Hepatocyte (in vitro differentiated cells): ENCODE results near the gene AP3S1. TPM values are rescaled to one million over a fixed set of nuclear protein-coding genes. Genes with fewer than 3 reads are reported as not detected.

ENCODE experiments used
- DNase-seq: peaks from one replicate; pipeline ENCODE4 v3.0.0-alpha.2; 2016; ENCODE audit warnings: low spot score
- H2AFZ ChIP-seq: fragments of 200-600 bp; sonication (generic); 2 replicates; pipeline ENCODE4 v1.6.0; 2016; ENCODE audit warnings: antibody characterized with exemption, mild to moderate bottlenecking
- H3K27ac ChIP-seq: fragments of 200-600 bp; sonication (generic); 2 replicates; pipeline ENCODE4 v1.5.1; 2016; ENCODE audit warnings: mild to moderate bottlenecking
- H3K27me3 ChIP-seq: fragments of 200-600 bp; sonication (generic); 2 replicates; pipeline ENCODE4 v1.6.1; 2016
- H3K36me3 ChIP-seq: fragments of 200-600 bp; sonication (generic); replicated peaks from 2 replicates; pipeline ENCODE4 v1.5.1; 2016; ENCODE audit warnings: low read depth; ENCODE audit not compliant: insufficient read depth
- H3K4me1 ChIP-seq: fragments of 200-600 bp; sonication (generic); 2 replicates; pipeline ENCODE4 v1.5.1; 2016; ENCODE audit warnings: mild to moderate bottlenecking, moderate library complexity; ENCODE audit not compliant: insufficient read depth
- H3K4me2 ChIP-seq: fragments of 200-600 bp; sonication (generic); 2 replicates; pipeline ENCODE4 v1.6.0; 2016
- H3K4me3 ChIP-seq: fragments of 200-600 bp; sonication (generic); 2 replicates; pipeline ENCODE4 v1.5.1; 2016; ENCODE audit warnings: mild to moderate bottlenecking
- H3K79me2 ChIP-seq: fragments of 200-600 bp; sonication (generic); 2 replicates; pipeline ENCODE4 v1.6.0; 2017; ENCODE audit warnings: mild to moderate bottlenecking
- H3K9me2 ChIP-seq: fragments of 200-600 bp; sonication (generic); replicated peaks from 2 replicates; pipeline ENCODE4 v1.6.0; 2017; ENCODE audit warnings: mild to moderate bottlenecking; ENCODE audit not compliant: insufficient read depth
- H3K9me3 ChIP-seq: fragments of 200-600 bp; sonication (generic); 2 replicates; pipeline ENCODE4 v1.5.1; 2016; ENCODE audit warnings: low read depth, mild to moderate bottlenecking
- H4K20me1 ChIP-seq: fragments of 200-600 bp; sonication (generic); 2 replicates; pipeline ENCODE4 v1.6.0; 2016; ENCODE audit warnings: mild to moderate bottlenecking; ENCODE audit not compliant: insufficient read depth, poor library complexity, severe bottlenecking
- EZH2 ChIP-seq: fragments of 200-600 bp; sonication (generic); IDR thresholded peaks from 2 replicates; pipeline ENCODE4 v1.6.1; 2016; ENCODE audit warnings: antibody characterized with exemption, mild to moderate bottlenecking, borderline replicate concordance
- EZH2phosphoT487 ChIP-seq: fragments of 200-600 bp; sonication (generic); IDR thresholded peaks from one replicate; pipeline ENCODE4 v1.6.1; 2018; ENCODE audit warnings: antibody characterized with exemption, mild to moderate bottlenecking, low read depth, moderate library complexity; ENCODE audit not compliant: unreplicated experiment, severe bottlenecking
- WGBS: methylation state at CpG from one replicate; pipeline ENCODE4 v1.1.6; 2016; ENCODE audit warnings: low lambda C conversion rate; ENCODE audit errors: missing lambda C conversion rate; 5-methylcytosine and 5-hydroxymethylcytosine counted together
- polyA plus RNA-seq: library from polyadenylated mRNA; unstranded; fragments of >200 nt; fragmentation: Nextera tagmentation; extraction: Ambion mirVana; gene quantifications from 2 replicates; pipeline ENCODE4 v1.2.1, GENCODE V29; 2016
- total RNA-seq: library from RNA; depleted of rRNA; stranded (reverse); fragments of >200 nt; gene quantifications from 2 replicates; pipeline ENCODE4 v1.2.3, GENCODE V29; 2014
- TF ChIP-seq, protein P1 (sequence below): fragments of 200-600 bp; sonication (generic); IDR thresholded peaks from 2 replicates; pipeline ENCODE4 v1.5.1; 2016; ENCODE audit warnings: antibody characterized with exemption, mild to moderate bottlenecking; ENCODE audit not compliant: poor library complexity

Gene AP3S1
- total and polyA plus RNA-seq, 2 experiments from 2014 or later, result 148 to 362 TPM

DNA sequence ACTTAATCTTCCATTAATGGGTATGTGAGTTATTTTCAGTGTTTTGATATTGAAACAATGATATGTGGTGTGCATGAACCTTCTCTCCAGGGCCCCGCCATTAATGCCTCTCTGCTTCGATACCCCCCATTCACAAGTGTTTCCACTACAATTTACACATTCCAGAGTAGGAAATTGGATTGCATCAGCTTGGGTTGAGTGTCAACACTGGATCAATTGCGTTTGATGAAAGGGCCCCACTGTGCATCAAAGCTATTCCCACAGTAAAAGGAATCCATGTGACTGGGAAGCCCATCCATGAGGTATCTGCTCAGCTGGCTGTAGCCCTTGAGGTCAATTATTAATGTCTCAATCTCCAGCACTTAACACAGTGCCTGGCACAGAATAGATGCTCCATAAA, 102.8 kb downstream of the AP3S1 start:
- Histone ChIP-seq H3K9me2 (no peaks in the 10 kb centered on the region), H4K20me1 (no peaks in the 10 kb centered on the region), H3K27ac (no peak overlapping the region), H3K4me1 (no peaks in the 10 kb centered on the region), H3K79me2 (no peaks in the 10 kb centered on the region), H3K9me3 (no peaks in the 10 kb centered on the region), H3K27me3 (no peaks in the 10 kb centered on the region), H3K4me3 (no peak overlapping the region), H3K36me3 (no peaks in the 10 kb centered on the region), H3K4me2 (no peak overlapping the region), H2AFZ (no peak overlapping the region)
- WGBS, result 91% methylated on average over 3 of the region's 3 CpGs
- TF ChIP-seq, protein P1, sequence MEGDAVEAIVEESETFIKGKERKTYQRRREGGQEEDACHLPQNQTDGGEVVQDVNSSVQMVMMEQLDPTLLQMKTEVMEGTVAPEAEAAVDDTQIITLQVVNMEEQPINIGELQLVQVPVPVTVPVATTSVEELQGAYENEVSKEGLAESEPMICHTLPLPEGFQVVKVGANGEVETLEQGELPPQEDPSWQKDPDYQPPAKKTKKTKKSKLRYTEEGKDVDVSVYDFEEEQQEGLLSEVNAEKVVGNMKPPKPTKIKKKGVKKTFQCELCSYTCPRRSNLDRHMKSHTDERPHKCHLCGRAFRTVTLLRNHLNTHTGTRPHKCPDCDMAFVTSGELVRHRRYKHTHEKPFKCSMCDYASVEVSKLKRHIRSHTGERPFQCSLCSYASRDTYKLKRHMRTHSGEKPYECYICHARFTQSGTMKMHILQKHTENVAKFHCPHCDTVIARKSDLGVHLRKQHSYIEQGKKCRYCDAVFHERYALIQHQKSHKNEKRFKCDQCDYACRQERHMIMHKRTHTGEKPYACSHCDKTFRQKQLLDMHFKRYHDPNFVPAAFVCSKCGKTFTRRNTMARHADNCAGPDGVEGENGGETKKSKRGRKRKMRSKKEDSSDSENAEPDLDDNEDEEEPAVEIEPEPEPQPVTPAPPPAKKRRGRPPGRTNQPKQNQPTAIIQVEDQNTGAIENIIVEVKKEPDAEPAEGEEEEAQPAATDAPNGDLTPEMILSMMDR, result no peak
- DNase-seq, result no peak

DNA sequence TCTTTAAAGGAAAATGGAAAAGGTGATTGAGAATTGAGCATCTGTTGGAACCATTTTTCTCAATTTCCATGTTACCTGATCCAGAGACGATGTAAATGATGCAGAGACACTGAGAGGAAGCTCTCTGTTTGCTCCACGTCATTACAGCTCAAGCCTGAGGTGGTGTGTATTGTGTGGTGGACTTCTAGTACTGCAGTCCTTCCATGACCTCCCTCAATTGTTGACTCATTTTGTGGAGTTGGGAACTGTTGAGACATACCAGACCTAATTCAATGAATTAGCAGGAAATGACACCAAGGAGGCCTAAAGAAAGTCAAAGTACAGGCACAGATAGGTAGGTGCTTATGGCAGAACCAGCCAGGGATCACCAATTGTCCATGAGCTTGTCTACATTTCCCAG, 104.9 kb downstream of the AP3S1 start:
- no peak overlapping the region for H3K27ac ChIP-seq
- 86% methylated on average over 2 of the region's 2 CpGs for WGBS
- no peak overlapping the region for H3K4me2 ChIP-seq
- H3K36me3 ChIP-seq, result no peaks in the 10 kb centered on the region
- H3K27me3 ChIP-seq, result no peaks in the 10 kb centered on the region
- no peak for DNase-seq
- H3K4me1 ChIP-seq, result no peaks in the 10 kb centered on the region
- TF ChIP-seq, protein P1, result no peak
- TF ChIP-seq EZH2phosphoT487, result no peak
- TF ChIP-seq EZH2, result no peak
- H3K9me3 ChIP-seq, result no peaks in the 10 kb centered on the region
- H3K4me3 ChIP-seq, result no peak overlapping the region
- no peaks in the 10 kb centered on the region for H3K79me2 ChIP-seq
- H2AFZ ChIP-seq, result no peak overlapping the region
- no peaks in the 10 kb centered on the region for H4K20me1 ChIP-seq
- H3K9me2 ChIP-seq, result no peaks in the 10 kb centered on the region

DNA sequence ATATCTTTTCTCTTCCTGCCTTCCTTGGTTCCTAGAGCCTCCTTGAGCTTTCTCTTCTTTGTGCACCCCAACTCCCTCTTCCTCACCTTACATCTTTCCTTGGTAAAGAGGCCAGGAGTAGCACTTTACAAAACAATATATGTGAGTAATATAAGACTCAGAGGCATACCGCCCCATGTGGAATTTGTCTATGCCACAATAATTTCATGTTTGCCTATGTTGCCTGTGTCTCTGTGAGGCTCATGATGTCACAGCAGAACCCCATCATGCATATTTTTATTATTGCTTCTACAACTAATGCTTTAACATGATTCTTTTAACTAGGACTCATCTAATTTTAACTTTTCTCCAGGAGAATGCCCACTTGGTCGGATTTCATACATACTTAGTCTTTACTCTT, 105.5 kb downstream of the AP3S1 start:
- H3K79me2 ChIP-seq, result no peaks in the 10 kb centered on the region
- H3K4me2 ChIP-seq, result no peak overlapping the region
- WGBS, result 85% methylated on average over 2 of the region's 2 CpGs
- no peak for DNase-seq
- H3K4me3 ChIP-seq, result no peak overlapping the region
- no peaks in the 10 kb centered on the region for H4K20me1 ChIP-seq
- H2AFZ ChIP-seq, result no peak overlapping the region
- no peaks in the 10 kb centered on the region for H3K9me2 ChIP-seq
- no peak for TF ChIP-seq EZH2
- TF ChIP-seq EZH2phosphoT487, result no peak
- TF ChIP-seq, protein P1, result no peak
- no peaks in the 10 kb centered on the region for H3K9me3 ChIP-seq
- H3K36me3 ChIP-seq, result no peaks in the 10 kb centered on the region
- H3K27me3 ChIP-seq, result no peaks in the 10 kb centered on the region
- H3K4me1 ChIP-seq, result no peaks in the 10 kb centered on the region
- no peak overlapping the region for H3K27ac ChIP-seq

DNA sequence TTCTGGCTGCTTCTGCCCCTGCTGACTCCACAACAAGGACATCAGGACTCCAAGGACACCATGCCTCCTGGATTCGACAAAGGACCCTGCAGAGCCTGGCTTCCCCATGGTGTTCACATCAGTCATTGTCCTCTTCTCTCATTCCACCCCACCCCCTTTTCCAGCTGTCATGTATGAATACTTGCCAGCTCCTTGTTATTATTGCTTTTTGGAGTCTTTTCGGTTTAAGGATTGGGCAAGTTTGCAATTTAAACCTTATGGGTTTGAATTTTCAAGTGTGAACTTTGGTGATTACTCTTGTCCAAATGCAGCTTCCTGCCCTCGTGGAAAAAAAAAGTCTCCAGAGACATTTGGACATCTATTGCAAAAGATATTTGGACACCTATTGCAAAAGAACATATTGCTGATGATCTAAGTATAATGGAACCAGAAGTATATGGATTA, 106.4 kb downstream of the AP3S1 start:
- TF ChIP-seq, protein P1, result no peak
- no peak for TF ChIP-seq EZH2phosphoT487
- TF ChIP-seq EZH2, result no peak
- no peak for DNase-seq
- no peaks in the 10 kb centered on the region for H4K20me1 ChIP-seq
- no peak overlapping the region for H3K4me2 ChIP-seq
- H3K4me3 ChIP-seq, result no peak overlapping the region
- H3K27ac ChIP-seq, result no peak overlapping the region
- no peaks in the 10 kb centered on the region for H3K36me3 ChIP-seq
- no peak overlapping the region for H2AFZ ChIP-seq
- H3K79me2 ChIP-seq, result no peaks in the 10 kb centered on the region
- no peaks in the 10 kb centered on the region for H3K27me3 ChIP-seq
- no peaks in the 10 kb centered on the region for H3K9me3 ChIP-seq
- no peaks in the 10 kb centered on the region for H3K9me2 ChIP-seq
- no peaks in the 10 kb centered on the region for H3K4me1 ChIP-seq
- WGBS, result 89% methylated on average over 3 of the region's 3 CpGs
